ENCODE measurements around the gene IFT43. TPM values are rescaled to one million over a fixed set of nuclear protein-coding genes. Genes with fewer than 3 reads are reported as not detected.

Gene IFT43
- polyA plus RNA-seq, 3 donors: 10.3 to 12.4 (median 10.5) TPM

DNA sequence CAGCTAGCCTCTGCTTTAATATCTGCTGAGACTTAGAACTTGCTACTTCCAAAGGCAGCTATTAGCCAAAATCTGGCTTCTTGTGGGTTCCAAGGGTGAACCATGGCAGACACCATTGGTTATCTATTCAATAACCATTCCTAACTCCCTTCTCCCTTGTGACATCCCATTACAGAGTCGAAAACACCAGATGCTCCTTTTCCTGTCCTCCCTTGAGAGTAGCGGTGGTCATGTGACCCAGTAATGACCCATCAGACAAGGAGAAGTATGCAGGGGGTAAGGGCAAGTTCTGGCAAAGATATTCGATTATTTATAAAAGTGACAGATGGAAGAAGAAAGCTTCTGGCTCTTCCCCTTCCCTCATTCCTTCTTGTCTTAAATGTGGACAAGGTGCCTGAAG lies 23.9 kb upstream of the IFT43 start:
- no peak overlapping the region for H3K4me3 Mint-ChIP-seq
- Histone ChIP-seq H3K4me1 (ENCODE audit: control insufficient read depth in 1 of 2, insufficient read depth in 2 of 2, low read length in 2 of 2) (no peaks in the 10 kb centered on the region), H2AFZ (ENCODE audit: insufficient read depth, low read depth, low read length, poor library complexity, severe bottlenecking) (no peak overlapping the region), H3K9me3 (replicated peaks in 1 of 2; ENCODE audit: control insufficient read depth in 1 of 2, insufficient read depth in 1 of 2, low read length in 2 of 2) (no peaks in the 10 kb centered on the region), H3K79me2 (ENCODE audit: insufficient read depth, low read length) (no peaks in the 10 kb centered on the region), H3K27me3 (ENCODE audit: control insufficient read depth in 2 of 2, insufficient read depth in 2 of 2, low read length in 2 of 2) (no peaks in the 10 kb centered on the region), H3K36me3 (replicated peaks in 1 of 2; ENCODE audit: control insufficient read depth in 1 of 2, insufficient read depth in 2 of 2, low read length in 2 of 2) (no peaks in the 10 kb centered on the region), H4K20me1 (ENCODE audit: insufficient read depth, low read length) (no peaks in the 10 kb centered on the region), H3K4me2 (replicated peaks; ENCODE audit: extremely low read depth, low read length, poor library complexity, severe bottlenecking) (no peak overlapping the region), H3K9ac (ENCODE audit: insufficient read depth, low read length, poor library complexity, severe bottlenecking) (no peak overlapping the region), H3K4me3 (replicated peaks in 1 of 3; ENCODE audit: low read depth in 2 of 3, low read length in 3 of 3) (no peak overlapping the region), H3K27ac (ENCODE audit: low read depth in 1 of 2, low read length in 2 of 2) (no peak overlapping the region)
- TF ChIP-seq CTCF (IDR thresholded peaks at IDR 0.05): no peak
- DNase-seq: no peak
- H3K9me3 Mint-ChIP-seq: no peaks in the 10 kb centered on the region
- no CpG with 5 or more reads among the region's 3 CpGs for WGBS (ENCODE audit: insufficient coverage)
- intact Hi-C loops (cut with micrococcal nuclease): no loop called here
- peaks cover 0 to 2% (median 0%) of the 10 kb centered on the region in 3 donors for H3K27me3 Mint-ChIP-seq (ENCODE audit: low read depth in 3 of 3)
- H3K4me1 Mint-ChIP-seq: no peaks in the 10 kb centered on the region
- H3K27ac Mint-ChIP-seq: no peak overlapping the region
- H3K36me3 Mint-ChIP-seq: peaks cover 0 to 4% of the 10 kb centered on the region in 2 donors

DNA sequence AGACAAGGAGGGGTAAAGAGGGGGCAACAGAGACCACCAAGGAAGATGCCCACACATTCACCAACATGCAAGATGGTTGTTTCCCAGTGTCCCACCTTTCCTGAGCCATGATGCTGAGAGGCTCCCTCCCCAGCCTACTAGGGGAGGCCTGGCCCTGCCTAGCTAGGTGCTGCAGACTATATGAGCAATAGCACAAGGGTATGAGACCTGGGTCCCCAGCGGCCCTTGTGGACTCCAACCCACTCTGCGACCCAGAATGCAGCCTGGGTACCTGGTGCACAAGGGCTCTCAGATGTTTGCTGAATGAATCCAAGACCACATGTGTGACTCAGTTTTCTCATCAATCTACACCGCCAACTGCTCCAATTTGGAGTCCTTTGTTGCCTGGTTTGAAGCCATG lies 17.7 kb upstream of the IFT43 start:
- Histone ChIP-seq H3K4me3 (replicated peaks in 1 of 3; ENCODE audit: low read depth in 2 of 3, low read length in 3 of 3) (no peak overlapping the region), H3K4me2 (replicated peaks; ENCODE audit: extremely low read depth, low read length, poor library complexity, severe bottlenecking) (no peak overlapping the region), H3K27me3 (ENCODE audit: control insufficient read depth in 2 of 2, insufficient read depth in 2 of 2, low read length in 2 of 2) (no peaks in the 10 kb centered on the region), H3K4me1 (ENCODE audit: control insufficient read depth in 1 of 2, insufficient read depth in 2 of 2, low read length in 2 of 2) (no peaks in the 10 kb centered on the region), H4K20me1 (ENCODE audit: insufficient read depth, low read length) (no peaks in the 10 kb centered on the region), H3K36me3 (replicated peaks in 1 of 2; ENCODE audit: control insufficient read depth in 1 of 2, insufficient read depth in 2 of 2, low read length in 2 of 2) (no peaks in the 10 kb centered on the region), H2AFZ (ENCODE audit: insufficient read depth, low read depth, low read length, poor library complexity, severe bottlenecking) (no peak overlapping the region), H3K79me2 (ENCODE audit: insufficient read depth, low read length) (no peaks in the 10 kb centered on the region), H3K9me3 (replicated peaks in 1 of 2; ENCODE audit: control insufficient read depth in 1 of 2, insufficient read depth in 1 of 2, low read length in 2 of 2) (no peaks in the 10 kb centered on the region), H3K9ac (ENCODE audit: insufficient read depth, low read length, poor library complexity, severe bottlenecking) (no peak overlapping the region), H3K27ac (ENCODE audit: low read depth in 1 of 2, low read length in 2 of 2) (no peak overlapping the region)
- Mint-ChIP-seq H3K27me3 (ENCODE audit: low read depth in 3 of 3) (no peaks in the 10 kb centered on the region), H3K9me3 (no peaks in the 10 kb centered on the region), H3K4me1 (no peaks in the 10 kb centered on the region), H3K27ac (no peak overlapping the region), H3K36me3 (peaks cover 0 to 4% of the 10 kb centered on the region in 2 donors), H3K4me3 (no peak overlapping the region)
- intact Hi-C loops (cut with micrococcal nuclease): no loop called here
- DNase-seq: no peak
- WGBS (ENCODE audit: insufficient coverage): 87% methylated on average over 2 of the region's 3 CpGs
- TF ChIP-seq CTCF (IDR thresholded peaks at IDR 0.05): no peak
